NCI-H69 (cell line): ENCODE results near the gene GOLGA6L7.
"Not testable (repeated sequence)": the region's sequence is repeated elsewhere in the genome, so short reads cannot be mapped to it uniquely, and the experiment has no call there.

ENCODE experiments used
- DNase-seq: peaks from one replicate; lab custom pipeline; 2025; lab: John Stamatoyannopoulos, UW

GOLGA6L7 gene, protein sequence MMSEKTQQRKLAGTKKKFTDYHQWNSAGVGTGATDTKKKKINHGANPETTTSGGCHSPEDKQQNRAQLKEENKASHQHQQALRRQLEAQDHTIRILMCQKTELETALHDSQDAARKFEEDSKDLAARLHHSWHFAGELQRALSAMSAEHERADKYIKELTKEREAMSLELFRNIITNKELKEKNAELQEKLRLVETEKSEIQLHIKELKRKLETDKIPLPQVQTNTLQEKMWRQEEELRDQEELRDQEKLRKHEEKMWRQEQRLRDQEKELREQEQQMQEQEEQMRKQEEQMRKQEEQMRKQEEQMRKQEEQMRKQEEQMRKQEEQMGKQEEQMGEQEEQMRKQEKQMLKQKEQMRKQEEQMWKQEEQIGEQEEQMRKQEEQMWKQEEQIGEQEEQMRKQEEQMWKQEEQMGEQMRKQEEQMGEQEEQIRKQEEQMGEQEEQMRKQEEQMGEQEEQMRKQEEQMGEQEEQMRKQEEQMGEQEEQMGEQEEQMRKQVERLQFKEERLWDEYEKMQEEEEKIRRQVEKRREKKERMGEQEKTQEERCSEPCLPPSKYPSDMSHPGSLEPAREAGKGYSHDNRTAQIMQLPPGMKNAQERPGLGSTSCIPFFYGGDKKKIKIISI

DNA sequence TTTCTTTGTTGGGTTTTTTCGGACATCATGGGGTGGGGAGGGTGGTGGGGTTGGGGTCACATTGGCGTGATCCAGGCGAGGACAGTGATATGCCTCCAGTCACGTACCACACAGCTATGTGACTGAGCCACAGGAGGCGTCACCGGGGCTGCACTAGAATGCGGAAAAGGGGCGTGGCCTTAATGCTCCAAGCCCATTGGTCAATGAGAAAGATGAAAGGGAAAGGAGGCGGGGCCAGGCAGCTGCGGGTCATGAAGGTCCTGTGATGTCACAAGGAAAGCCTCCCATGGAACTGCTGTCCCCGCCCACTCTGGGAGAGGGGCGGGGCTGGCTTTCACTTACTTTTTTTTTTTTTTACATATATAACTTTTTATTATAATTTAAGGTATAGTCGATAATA is at the start of gene GOLGA6L7:
Gene GOLGA6L7, minus strand, starts transcription at position 124 of the 400 bp plus-strand sequence. Its CDS starts 95 bp downstream, at position 29.
- DNase-seq, result not testable (repeated sequence)

DNA sequence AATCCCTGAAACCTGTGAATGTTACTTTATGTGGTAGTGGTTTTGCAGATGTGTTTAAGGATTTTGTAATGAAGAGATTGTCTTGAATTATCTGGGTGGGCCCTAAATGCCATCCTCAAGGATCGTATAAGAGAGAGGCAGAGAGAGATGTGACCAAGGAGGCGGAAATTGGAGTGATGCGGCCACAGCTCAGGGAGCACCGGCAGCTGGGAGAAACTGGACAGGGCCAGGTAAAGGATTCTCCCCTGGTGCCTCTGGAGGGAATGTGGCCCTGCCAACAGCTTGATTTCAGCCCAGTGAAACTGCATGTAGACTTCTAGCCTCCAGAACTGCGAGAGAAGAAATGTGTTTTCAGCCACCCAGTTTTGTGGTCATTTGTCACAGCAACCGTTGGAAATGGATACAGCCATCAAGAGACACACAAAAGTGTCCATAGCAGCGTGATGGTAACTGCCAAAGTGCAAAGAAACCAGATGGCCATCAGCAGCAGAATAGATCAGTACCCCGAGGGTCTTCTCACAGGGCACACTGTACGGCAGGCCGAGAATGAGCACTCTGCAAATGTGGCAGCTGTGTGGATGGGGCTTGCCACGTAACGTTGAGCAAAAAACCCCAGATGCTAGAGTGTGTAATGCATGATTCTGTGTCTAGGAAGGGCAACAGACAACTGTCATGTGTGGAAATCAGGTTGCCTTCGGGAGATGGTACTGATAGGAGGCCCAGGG is 49.6 kb upstream of the GOLGA6L7 start:
- DNase-seq, result no peak

- DNase-seq, result no peak
Observed at GRCh38 chr15:28896951-28897350, 48.5 kb upstream of the GOLGA6L7 start.

DNA sequence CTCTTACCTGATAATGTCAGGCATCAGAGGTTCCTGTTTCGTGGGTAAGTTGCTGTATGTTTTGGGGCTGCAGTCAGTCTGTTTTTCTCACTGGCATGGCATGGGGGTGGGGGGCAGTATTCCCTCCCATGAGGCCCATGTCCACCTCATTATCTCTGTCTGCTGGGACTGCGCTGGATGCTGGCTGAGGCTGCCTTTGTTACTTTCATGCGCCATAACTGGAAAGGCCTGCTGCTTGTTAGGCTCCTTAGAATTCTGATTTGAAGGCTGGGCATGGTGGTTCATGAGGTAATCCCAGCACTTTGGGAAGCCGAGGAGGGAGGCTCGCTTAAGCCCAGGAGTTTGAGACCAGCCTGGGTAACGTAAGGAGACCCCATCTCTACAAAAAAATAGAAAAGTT is 47.1 kb upstream of the GOLGA6L7 start:
- no peak for DNase-seq

- DNase-seq, result no peak
Observed at GRCh38 chr15:28895146-28895545, 46.7 kb upstream of the GOLGA6L7 start.

- no peak for DNase-seq
Observed at GRCh38 chr15:28894631-28895030, 46.2 kb upstream of the GOLGA6L7 start.

DNA sequence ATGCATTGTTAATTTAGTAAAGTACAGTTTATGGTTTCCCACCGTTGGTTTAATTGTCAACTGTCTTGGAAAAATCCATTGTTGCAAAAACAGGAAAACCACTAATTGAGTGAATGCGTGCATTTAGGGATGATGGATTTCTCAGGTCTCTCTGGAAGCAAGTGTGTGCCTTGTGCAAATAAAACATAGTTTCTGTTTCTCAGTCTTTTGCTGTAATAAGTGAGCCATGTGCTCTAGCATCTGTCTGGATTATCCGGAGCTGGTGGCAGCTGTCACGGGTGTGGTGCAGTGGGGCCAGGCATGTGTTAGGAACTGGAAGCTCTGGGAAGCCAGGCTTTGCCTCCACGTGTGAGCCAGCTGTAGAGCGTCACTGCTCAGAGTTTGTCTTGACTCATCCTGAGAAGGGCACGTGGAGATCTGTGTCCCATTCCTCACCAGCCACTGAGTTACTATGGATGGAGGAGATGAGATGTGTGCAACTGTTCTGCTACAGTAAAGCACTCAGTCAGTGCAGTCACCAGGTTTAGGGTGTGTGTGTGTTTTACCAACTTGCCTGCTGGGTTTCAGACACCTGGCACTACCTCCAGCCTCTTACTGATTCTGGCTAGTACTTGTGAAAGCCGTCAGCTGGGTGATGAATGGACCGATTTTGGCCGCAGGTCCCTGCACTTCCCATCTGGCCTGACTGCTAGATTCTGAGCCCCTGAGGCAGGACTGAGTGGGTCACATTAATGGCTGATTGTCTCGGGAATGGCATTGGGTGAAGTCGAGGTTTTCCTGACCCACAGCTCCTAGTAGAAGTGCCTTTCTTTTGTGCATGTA is 44.6 kb upstream of the GOLGA6L7 start:
- peak; percentile 87 for DNase-seq

DNA sequence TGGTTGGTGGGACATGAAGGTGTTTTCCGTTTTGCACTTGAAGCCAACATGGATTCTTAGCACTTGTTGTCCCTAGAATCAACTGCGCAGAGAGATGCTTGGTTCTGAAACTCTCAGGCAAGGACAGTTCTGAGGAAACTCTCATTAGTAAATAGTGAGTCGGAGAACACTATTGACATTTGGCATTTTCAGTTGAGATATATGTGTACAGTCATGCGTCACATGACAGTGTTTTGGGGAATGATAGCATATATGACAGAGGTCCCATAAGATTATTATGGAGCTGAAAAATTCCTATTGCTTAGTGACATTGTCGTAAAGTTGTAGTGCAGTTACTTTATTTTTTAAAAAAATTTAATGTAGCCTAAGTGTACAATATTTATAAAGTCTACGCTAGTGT is 43.1 kb upstream of the GOLGA6L7 start:
- DNase-seq, result no peak

DNA sequence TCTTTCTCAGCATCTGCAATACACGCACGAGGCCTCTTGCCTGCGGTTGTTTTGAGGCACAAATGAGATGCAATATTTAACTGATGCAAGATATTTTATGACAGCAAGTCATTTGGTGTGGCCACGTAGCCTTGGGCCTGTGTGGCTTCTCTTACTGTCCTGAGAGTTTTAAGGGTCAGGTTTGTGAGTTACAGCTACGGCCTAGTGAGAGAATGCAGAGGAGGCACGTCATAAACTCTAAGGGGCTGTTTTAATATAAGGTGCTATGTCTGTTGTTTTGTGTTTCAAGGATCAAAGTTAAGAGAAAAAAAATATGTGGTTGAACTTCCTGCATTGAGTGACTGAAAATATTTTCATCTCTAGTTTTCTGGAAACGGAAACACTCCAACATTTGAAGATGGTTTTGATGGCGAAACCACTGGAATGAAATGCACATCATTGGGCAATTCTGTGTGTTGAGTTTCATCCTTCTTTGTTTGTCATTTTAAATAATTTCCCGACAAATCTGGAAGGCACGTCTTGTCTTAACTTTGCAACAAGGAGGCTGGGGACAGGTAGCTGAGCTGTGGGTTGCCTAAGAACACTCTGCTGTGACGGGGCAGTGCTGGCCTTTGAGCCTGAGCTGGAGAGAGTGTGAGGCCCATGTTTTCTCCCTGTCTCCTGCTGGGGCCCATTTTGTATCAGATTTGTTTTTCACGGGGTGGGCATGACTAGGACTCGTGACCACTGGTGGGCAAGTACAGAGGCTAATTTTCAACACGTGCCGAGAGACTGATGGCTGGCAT is 42.5 kb upstream of the GOLGA6L7 start:
- no peak for DNase-seq

DNA sequence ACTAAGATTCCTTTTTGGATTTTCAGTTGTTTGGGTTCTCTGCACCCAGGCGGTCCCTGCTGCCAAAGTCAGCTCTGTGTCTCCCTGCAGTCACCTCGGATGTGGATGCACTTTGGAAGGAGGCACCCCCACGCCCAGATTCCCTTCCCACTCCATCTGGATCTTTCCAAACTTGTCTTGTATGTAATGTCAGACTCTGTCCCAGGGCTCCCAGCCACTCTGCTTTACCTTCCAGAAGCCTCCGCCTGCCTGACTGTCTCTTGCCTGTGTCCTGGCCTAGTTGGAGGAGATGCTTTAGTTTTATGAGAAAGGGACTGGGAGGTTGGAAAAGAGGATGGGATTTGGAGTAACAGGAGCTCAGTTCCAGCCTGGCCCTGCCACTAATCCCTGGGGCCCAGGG is 41.8 kb upstream of the GOLGA6L7 start:
- DNase-seq, result not testable (repeated sequence)

GRCh38 chr15:28889871-28890270 is 41.4 kb upstream of the GOLGA6L7 start:
- DNase-seq, result not testable (repeated sequence)

GRCh38 chr15:28889346-28889745 is 40.9 kb upstream of the GOLGA6L7 start:
- peak; percentile 30 for DNase-seq

DNA sequence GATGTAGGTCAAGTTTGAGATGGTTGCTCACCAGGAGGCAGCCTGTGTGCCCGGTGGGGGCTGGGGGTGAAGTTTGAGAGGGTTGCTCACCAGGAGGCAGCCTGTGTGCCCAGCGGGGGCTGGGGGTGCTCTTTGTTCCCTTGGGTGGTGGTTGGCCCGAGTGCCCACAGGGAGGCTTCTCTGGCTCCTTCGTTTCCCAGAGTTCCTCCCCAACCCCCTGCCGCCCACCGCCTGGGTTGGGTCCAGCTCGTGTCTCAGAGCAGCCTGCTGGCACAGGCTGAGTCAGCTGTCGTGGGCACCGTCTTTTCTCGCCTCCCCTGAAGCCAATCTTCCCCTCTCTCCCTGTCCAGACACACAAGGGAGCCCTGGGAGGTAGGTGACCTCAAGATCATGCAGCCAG is 40.5 kb upstream of the GOLGA6L7 start:
- peak; percentile 19 for DNase-seq

DNA sequence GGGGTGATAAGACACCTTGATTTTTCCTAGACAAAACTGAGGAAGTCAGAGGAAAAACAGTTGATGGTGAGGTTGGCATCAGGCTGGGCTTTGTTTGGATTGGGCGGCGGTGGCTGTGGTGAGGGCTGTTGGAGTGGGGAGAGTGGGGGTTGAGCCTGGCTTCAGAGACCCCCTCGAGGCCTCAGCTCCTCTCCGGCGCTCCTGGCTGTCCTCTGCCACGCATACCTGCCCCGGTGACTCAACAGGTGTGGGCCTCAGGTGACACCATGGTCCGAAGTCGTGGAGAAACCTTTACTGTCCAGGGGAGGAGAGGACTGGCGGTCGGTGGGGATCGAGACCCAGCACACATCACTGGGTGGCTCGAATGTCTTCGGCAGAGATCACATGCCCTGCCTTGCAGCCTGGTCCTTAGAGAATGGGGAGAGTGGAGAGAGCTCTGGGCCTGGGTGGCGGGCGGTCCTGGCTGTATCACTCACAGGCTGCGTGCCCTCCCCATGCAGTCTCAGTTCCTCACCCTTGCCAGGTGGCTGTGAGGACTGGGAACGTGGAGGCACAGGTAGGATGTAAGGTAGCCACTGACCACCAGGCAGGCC is 40.0 kb upstream of the GOLGA6L7 start:
- DNase-seq, result no peak

GRCh38 chr15:28887339-28888174 is 39.1 kb upstream of the GOLGA6L7 start:
- DNase-seq, result no peak

GRCh38 chr15:28886431-28887338 is 38.2 kb upstream of the GOLGA6L7 start:
- DNase-seq, result peak; percentile 57

DNA sequence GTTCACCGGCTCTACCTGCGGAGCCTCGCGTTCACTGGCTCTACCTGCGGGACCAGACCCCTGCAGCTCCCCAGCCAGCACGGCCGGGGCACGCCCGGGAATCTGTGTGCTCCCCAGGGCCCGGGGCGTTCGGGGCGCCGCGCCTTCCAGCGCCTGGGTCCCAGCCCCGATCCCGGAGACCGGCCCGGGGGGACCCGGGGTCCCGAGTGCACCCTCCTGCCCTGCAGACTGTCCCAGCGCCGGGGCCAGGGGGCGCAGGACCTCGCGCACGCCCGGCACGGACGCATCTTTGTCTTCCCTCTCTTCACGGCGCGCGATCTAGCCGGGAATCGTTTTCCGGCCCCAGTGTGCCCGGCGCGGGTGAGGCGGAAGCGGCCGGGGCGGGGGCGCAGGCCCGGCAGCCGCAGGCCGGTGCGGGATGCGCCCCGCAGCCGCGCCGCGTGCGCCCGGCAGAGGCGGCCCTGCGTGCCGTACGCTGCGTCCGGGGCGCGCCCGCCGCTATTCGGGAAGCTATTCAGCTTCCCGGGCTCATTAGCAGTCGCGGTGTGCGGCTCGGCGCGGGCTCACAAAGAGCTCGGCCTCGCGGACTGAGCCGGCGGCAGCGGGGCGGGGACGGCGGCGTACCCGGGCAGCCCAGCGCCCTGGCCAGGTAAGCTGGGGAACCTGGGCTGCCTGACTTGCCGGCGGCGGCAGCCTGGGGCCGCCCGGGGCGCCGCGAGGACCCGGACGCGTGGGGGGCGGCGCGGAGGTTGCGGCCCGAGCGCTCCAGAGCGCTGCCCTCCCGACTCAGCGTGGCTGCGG is 37.4 kb upstream of the GOLGA6L7 start, which contains the start of gene APBA2:
Gene APBA2, plus strand, starts transcription at position 345 of the 801 bp plus-strand sequence. CDS start 167,911 bp downstream, outside the sequence.
- peak; percentile 78 for DNase-seq
